Measurements from ENCODE around the gene TOMM7.
"Not testable (repeated sequence)": the region's sequence is repeated elsewhere in the genome, so short reads cannot be mapped to it uniquely, and the experiment has no call there.

TOMM7 gene

GRCh38 chr7:22781230-22781711, 41.4 kb downstream of the TOMM7 start:
- no peak for ATAC-seq

- not testable (repeated sequence) for ATAC-seq
Observed at GRCh38 chr7:22779730-22780323, 42.8 kb downstream of the TOMM7 start.

GRCh38 chr7:22776964-22777363, 45.7 kb downstream of the TOMM7 start:
- ATAC-seq = no peak

GRCh38 chr7:22772885-22773284, 49.8 kb downstream of the TOMM7 start:
- no peak for ATAC-seq

GRCh38 chr7:22771872-22772228, 50.8 kb downstream of the TOMM7 start:
- ATAC-seq = no peak

GRCh38 chr7:22771194-22771871, 51.3 kb downstream of the TOMM7 start:
- ATAC-seq = no peak

GRCh38 chr7:22765609-22766008, 57.0 kb downstream of the TOMM7 start:
- no peak for ATAC-seq
